SKM-1 (cell line): ENCODE results near the gene DGLUCY.
"Not testable (repeated sequence)": the region's sequence is repeated elsewhere in the genome, so short reads cannot be mapped to it uniquely, and the experiment has no call there.

Experiments used
- DNase-seq: peaks from one replicate; lab custom pipeline; 2025; ENCODE audit not compliant: unreplicated experiment; lab: John Stamatoyannopoulos, UW

Gene DGLUCY

GRCh38 chr14:91103116-91103515, 10.8 kb upstream of the DGLUCY start:
- no peak for DNase-seq

DNA sequence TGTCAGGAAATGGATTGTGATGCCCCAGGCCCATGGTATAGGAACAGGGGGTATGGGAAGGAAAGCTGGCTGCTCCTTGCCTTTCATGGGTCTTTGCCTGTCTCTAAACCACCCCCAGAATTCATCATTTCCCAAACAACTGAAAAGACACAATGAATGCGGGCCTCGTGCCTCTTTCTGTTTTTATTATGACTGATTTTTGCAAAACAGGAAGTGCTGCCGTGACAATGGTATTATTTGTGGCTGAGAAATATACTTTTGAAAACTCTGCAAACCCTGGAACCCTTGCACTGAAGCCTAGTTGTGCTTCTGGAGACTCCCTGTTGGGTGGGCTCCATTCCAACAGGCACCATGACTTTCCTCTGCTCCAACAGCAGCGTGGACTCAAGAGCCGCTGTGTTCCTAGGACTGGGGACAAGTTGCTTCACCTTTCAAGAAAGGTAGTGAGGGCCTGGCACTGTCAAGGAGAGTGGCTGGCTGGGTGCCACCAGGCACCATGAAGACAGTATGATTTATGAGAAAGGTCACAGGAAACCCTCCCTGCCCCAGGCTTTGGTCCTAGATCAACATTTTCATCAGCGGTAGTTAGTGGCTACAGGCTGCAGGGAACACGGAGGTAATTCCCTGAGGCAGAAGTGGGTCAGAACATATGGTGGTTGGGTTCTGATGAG, 4.8 kb upstream of the DGLUCY start:
- DNase-seq, result no peak

DNA sequence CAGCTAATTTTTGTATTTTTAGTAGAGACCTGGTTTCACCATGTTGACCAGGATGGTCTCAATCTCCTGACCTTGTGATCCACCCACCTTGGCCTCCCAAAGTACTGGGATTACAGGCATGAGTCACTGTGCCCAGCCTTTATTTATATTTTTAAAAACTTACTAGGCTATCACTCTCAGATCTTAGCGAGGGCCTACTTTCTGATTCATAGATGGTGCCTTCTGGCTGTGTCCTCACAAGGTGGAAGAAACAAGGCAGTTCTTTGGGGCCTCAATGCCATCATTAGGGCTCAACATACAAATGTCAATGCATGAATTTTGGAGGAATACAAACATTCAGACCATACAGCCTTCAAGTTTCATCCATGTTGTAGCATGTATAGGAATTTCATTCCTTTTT, 2.4 kb upstream of the DGLUCY start:
- no peak for DNase-seq

- no peak for DNase-seq
Observed at GRCh38 chr14:91112194-91112593, 1.7 kb upstream of the DGLUCY start.

GRCh38 chr14:91114079-91115065, 499 bp downstream of the DGLUCY start:
- no peak for DNase-seq

DNA sequence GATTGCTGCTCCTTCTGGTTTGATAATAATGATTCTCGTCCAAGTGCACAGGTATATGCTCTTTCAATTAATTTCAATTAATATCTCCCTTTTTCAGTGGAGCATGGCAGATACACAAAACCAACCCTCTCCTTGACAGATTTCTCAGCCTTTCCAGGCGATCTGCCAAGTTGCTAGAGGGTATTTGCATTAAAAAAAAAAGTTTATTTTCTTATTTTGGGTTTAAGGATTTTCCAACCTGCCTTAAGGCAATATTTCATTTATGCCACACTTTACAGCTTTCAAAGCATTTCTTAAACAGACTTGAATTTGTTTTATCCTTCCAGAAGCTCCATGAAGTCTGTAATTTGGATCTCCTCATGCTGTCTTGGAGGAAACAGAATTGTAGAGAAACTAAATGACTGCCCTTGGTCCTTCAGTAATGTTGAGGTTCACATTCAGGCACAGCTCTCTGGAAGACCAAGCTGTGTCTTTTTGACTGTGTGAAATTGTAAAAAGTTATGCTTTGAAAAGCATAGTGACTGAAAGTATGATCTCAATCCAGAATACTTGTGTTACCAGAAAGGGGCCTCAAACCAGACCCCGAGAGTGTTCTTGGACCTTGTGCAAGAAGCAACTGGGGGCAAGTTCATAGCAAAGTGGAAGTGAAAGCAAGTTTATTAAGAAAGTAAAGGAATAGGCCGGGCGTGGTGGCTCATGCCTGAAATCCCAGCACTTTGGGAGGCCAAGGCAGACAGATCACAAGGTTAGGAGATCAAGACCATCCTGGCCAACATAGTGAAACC, 2.3 kb downstream of the DGLUCY start:
- DNase-seq, result no peak

- no peak for DNase-seq
Observed at GRCh38 chr14:91116913-91117588, 3.2 kb downstream of the DGLUCY start.

DNA sequence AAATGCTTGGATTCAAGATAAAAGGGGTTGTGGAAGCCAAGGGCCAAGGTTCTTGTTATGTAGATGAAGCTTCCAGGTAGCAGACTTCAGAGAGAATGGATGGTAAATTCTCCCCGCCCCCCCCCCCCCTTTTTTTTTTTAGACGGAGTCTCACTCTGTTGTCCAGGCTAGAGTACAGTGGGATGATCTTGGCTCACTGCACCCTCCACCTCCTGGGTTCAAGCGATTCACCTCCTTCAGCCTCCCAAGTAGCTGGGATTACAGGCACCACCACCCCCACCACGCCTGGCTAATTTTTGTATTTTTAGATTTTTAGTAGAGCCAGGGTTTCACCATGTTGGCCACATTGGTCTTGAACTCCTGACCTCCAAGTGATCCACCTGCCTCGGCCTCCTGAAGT, 4.1 kb downstream of the DGLUCY start:
- DNase-seq, result no peak

DNA sequence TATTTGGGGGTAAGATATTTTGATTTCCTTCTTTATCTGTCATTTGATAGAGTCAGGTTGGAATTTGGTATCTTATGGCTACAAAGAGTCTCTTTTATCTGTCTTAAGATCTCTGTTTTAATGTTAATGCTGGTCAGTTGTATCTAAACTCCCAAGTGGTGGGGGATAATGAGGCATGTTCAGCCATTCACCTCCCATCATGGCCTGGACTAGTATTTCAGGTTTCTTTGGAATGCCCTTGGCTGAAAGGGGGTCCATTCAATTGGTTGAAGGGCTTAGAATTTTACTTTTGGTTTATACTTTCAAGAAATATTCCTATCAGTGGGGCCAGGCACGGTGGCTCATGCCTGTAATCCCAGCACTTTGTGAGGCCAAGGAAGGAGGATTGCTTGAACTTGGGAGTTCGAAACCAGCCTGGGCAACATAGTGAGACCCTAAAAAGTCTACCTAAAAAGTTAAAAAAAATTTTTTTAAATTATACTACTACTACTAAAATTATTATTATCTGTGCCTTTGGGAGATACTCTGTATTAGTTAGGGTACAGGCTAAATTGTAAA, 4.7 kb downstream of the DGLUCY start:
- no peak for DNase-seq

- no peak for DNase-seq
Observed at GRCh38 chr14:91119556-91120311, 5.9 kb downstream of the DGLUCY start.

DNA sequence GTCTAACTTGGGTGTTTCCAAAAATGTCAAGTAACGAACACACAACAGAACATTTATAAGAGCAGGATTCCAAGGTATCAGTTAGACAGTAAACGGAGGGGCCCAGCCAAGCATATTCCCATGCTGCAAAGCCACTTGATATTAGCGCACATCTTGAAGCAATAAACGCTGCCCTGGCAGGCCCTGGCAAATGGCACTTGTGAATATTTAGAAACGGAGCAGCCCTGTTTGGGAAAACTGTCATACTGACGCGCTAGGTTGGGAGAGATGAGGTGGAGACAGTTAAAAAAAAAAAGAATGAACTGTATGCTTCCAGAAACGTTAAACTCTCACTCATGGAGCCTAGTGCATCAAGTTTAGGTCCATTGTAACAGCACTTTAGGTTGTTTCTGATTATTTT, 9.3 kb downstream of the DGLUCY start:
- no peak for DNase-seq

- not testable (repeated sequence) for DNase-seq
Observed at GRCh38 chr14:91124406-91125270, 10.8 kb downstream of the DGLUCY start.

- peak; percentile 20 for DNase-seq
Observed at GRCh38 chr14:91125271-91125660, 11.4 kb downstream of the DGLUCY start.

DNA sequence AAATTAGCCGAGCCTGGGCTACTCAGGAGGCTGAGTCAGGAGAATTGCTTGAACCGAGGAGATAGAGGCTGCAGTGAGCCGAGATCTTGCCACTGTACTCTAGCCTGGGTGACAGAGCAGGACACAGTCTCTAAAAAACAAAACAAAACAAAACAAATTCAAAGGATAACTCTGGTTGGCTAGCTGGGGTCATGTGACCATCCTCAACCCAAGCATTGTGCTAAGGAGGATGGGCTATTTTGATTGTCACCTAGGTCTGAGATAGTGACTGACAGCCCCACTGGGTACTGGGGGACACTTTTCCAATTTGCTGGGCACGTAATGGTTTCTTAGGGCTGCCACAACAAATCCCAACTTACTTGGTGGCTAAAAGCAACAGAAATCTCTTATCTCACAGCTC, 11.9 kb downstream of the DGLUCY start:
- DNase-seq, result no peak

DNA sequence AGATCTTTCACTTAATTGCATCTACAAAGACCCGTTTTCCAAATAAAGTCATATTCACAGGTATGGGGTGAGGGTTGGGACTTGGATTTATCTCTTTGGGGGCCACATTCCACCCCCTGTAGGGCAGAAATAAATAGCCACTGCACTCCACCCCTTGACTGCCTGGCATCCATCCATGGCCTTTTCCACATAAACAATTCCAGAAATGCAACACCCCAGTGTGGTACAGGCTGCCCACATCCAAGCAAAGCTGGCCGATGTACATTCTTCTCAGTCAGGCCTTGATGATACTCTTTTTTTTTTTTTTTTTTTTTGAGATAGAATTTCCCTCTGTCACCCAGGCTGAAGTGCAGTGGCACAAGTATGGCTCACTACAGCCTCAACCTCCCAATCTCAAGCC, 12.9 kb downstream of the DGLUCY start:
- no peak for DNase-seq

DNA sequence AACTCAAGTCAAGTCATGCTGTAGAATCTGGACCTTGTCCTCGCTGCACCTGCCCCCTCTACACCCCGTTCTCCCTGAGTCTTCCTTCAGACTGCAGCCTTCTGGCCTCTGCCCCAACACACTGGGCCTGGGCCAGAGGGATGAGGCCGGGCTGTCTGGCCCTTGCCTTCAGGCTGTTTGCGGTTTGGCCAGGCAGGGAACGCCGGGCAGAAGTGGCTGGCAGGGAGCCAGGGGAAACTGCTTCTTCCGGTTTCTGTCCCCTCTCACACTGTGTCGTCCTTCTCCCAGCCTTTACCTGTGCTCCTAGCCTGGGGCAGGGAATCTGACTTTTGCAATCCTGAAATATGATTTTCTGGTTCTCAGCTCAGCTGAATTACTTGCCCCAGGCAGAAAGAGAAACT, 13.5 kb downstream of the DGLUCY start:
- no peak for DNase-seq

DNA sequence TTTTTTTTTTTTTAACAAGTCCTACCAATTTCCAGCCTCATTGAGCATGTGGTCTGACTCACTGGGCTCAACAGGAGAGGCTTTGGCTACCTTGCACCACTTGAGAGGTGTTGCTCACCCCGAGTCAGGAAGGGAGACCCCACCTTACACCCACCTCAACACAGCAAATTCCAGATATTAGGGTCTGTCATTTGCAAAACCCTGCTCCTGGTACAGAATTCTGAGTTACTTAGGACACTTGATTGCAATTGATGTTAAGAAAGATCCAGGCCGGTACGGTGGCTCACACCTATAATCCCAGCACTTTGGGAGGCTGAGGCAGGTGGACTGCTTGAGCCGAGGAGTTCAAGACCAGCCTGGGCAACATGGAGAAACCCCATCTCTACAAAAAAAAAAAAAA, 14.1 kb downstream of the DGLUCY start:
- no peak for DNase-seq

DNA sequence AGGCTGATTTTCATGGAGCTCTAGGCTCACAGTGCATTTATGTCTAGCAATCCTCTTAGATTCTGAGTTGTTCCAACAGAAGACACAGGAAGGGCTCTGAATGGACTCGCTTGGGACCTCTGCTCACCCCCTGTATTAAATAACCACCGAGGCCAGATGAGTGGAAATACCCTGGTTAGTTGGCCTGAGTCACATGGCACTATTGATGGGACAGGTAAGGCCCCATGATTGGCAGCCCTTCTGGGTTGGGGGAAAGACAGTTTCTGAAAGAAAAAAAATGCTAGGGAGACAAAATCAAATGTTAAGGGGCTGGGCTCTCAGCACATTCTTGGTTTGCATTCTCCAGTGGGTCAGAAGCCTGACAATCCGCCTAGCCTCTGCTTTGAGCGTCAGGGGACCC, 14.8 kb downstream of the DGLUCY start:
- DNase-seq, result no peak

DNA sequence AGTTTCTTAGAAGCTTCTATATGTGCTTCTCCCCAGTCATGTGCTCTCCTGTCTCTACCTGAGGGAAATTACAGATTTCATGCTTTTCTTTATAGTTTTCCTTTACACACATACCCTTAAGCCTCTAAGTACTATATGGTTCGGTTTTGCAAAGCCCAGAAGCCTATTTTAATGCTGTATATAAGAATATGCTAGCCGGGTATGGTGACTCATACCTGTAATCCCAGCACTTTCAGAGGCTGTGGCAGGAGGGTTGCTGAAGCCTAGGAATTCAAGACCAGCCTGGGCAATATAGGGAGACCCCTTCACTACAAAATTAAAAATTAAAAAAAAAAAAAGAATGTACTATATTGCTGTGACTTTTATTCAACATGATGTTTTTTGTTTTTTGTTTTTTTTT, 15.4 kb downstream of the DGLUCY start:
- DNase-seq, result no peak
